A549 (cell line): ENCODE results near the gene PCDHA1. TPM values are rescaled to one million over a fixed set of nuclear protein-coding genes. Genes with fewer than 3 reads are reported as not detected.

Experiments used
- ATAC-seq, 2 experiments: fragments of 200-7000 bp in 1 of 2; fragments of >200 bp in 1 of 2; cut with Nextera tagmentation in 1 of 2; cut with Tn5 transposase in 1 of 2; 3 replicates each; pipeline versions ENCODE4 v1.8.0 to v1.9.1; 2018 to 2020; ENCODE audit warnings: mild to moderate bottlenecking in 1 of 2, moderate library complexity in 1 of 2
- CTCF ChIA-PET: fragments of 300-600 bp; sonication (Branson Sonifier 250); formaldehyde crosslinking; extraction: SDS; loops from one replicate; lab custom pipeline; 2021; ENCODE audit warnings: antibody characterized with exemption, inconsistent platforms; lab: Yijun Ruan, JAX
- POLR2A ChIA-PET: fragments of 350-600 bp; formaldehyde crosslinking; extraction: SDS; loops from one replicate; lab custom pipeline; 2021; ENCODE audit warnings: antibody characterized with exemption, inconsistent platforms; lab: Yijun Ruan, JAX
- DNase-seq, 2 experiments: peaks; one replicate each; pipeline versions ENCODE4 v3.0.0 to v3.0.0-alpha.2; 2011 to 2016; ENCODE audit warnings: low read depth in 1 of 2, low spot score in 1 of 2
- FAIRE-seq: peaks from 2 replicates; lab custom pipeline; 2011; peaks lifted over from hg19 to GRCh38; lab: Jason Lieb, UNC
- H3K27ac ChIP-seq, 2 experiments: fragments of >200 bp; sonication (Bioruptor Twin); formaldehyde crosslinking; 3 replicates each; pipeline ENCODE4 v1.5.1; 2016 to 2017
- H3K4me1 ChIP-seq: fragments of >200 bp; sonication (Bioruptor Twin); formaldehyde crosslinking; 3 replicates; pipeline ENCODE4 v1.6.1; 2016
- H3K4me2 ChIP-seq: fragments of >200 bp; sonication (Bioruptor Twin); formaldehyde crosslinking; 3 replicates; pipeline ENCODE4 v1.6.1; 2016
- H3K4me3 ChIP-seq: fragments of >200 bp; sonication (Bioruptor Twin); formaldehyde crosslinking; 3 replicates; pipeline ENCODE4 v1.5.1; 2016
- H3K9me3 ChIP-seq: fragments of >200 bp; sonication (Bioruptor Twin); formaldehyde crosslinking; 3 replicates; pipeline ENCODE4 v1.6.1; 2016
- CEBPB ChIP-seq, 2 experiments: fragments of >200 bp in 1 of 2; sonication (Bioruptor Twin) in 1 of 2; formaldehyde crosslinking in 1 of 2; IDR thresholded peaks; 2 replicates each; pipeline ENCODE4 v1.6.1; 2012 to 2016
- CHD2 ChIP-seq: fragments of 150-350 bp; IDR thresholded peaks from 2 replicates; pipeline ENCODE4 v1.6.1; 2014; ENCODE audit warnings: low read length; ENCODE audit not compliant: partially characterized antibody
- CHD4 ChIP-seq: fragments of 200-600 bp; sonication (generic); IDR thresholded peaks from 2 replicates; pipeline ENCODE4 v1.6.1; 2016; ENCODE audit warnings: antibody characterized with exemption, mild to moderate bottlenecking, borderline replicate concordance
- CTCF ChIP-seq: fragments of >200 bp; sonication (Bioruptor Twin); formaldehyde crosslinking; IDR thresholded peaks from 3 replicates; pipeline ENCODE4 v1.5.1; 2016
- ESRRA ChIP-seq: fragments of 150-350 bp; IDR thresholded peaks from 2 replicates; pipeline ENCODE4 v1.6.1; 2014; ENCODE audit warnings: mild to moderate bottlenecking, low read length, borderline replicate concordance
- FOSB ChIP-seq: fragments of 250-450 bp; sonication (Bioruptor Pico); IDR thresholded peaks from 2 replicates; pipeline ENCODE4 v1.5.0; 2020; ENCODE audit warnings: mild to moderate bottlenecking, moderate library complexity
- FOXS1 ChIP-seq: fragments of 250-450 bp; sonication (Bioruptor Pico); IDR thresholded peaks from 2 replicates; pipeline ENCODE4 v1.5.0; 2020; ENCODE audit warnings: mild to moderate bottlenecking, moderate library complexity
- GATA3 ChIP-seq: IDR thresholded peaks from 2 replicates; pipeline ENCODE4 v1.6.1; 2012; ENCODE audit warnings: borderline replicate concordance
- HEYL ChIP-seq: fragments of 250-450 bp; sonication (Bioruptor Pico); IDR thresholded peaks from 2 replicates; pipeline ENCODE4 v1.8.0; 2021; ENCODE audit warnings: mild to moderate bottlenecking, moderate library complexity
- HMGXB4 ChIP-seq: fragments of 250-450 bp; sonication (Bioruptor Pico); IDR thresholded peaks from 2 replicates; pipeline ENCODE4 v1.5.0; 2021; ENCODE audit warnings: mild to moderate bottlenecking, moderate library complexity, borderline replicate concordance
- JUNB ChIP-seq: fragments of >200 bp; sonication (Bioruptor Twin); formaldehyde crosslinking; IDR thresholded peaks from 2 replicates; pipeline ENCODE4 v1.6.1; 2016
- KDM1A ChIP-seq: fragments of 200-600 bp; sonication (generic); IDR thresholded peaks from 2 replicates; pipeline ENCODE4 v1.6.1; 2016; ENCODE audit warnings: low read depth, mild to moderate bottlenecking
- KDM5A ChIP-seq: fragments of 200-600 bp; sonication (generic); IDR thresholded peaks from 2 replicates; pipeline ENCODE4 v1.6.1; 2016; ENCODE audit warnings: antibody characterized with exemption, mild to moderate bottlenecking
- MAX ChIP-seq: IDR thresholded peaks from 2 replicates; pipeline ENCODE4 v1.6.1; 2012
- NFE2L2 ChIP-seq: fragments of 150-350 bp; conservative IDR thresholded peaks from 2 replicates; pipeline ENCODE4 v1.6.1; 2014; ENCODE audit warnings: low read length
- NPAS2 ChIP-seq: fragments of 250-450 bp; sonication (Bioruptor Pico); IDR thresholded peaks from 2 replicates; pipeline ENCODE4 v1.8.0; 2022; ENCODE audit warnings: mild to moderate bottlenecking, moderate library complexity, borderline replicate concordance
- POLR2AphosphoS2 ChIP-seq: conservative IDR thresholded peaks from 2 replicates; pipeline ENCODE4 v1.6.1; 2012; ENCODE audit warnings: low read length, improper control_type of control experiment, inconsistent platforms
- RAD21 ChIP-seq, 2 experiments: fragments of >200 bp in 1 of 2; sonication (Bioruptor Twin) in 1 of 2; formaldehyde crosslinking in 1 of 2; IDR thresholded peaks in 1 of 2; conservative IDR thresholded peaks in 1 of 2; 2 replicates in 1 of 2; 3 replicates in 1 of 2; pipeline ENCODE4 v1.6.1; 2012 to 2018; ENCODE audit warnings: inconsistent platforms in 1 of 2
- RARB ChIP-seq: fragments of 250-450 bp; sonication (Bioruptor Pico); IDR thresholded peaks from 2 replicates; pipeline ENCODE4 v1.8.0; 2021; ENCODE audit warnings: mild to moderate bottlenecking, moderate library complexity
- REST ChIP-seq: fragments of 200-600 bp; sonication (generic); IDR thresholded peaks from 2 replicates; pipeline ENCODE4 v1.6.1; 2016; ENCODE audit warnings: antibody characterized with exemption, mild to moderate bottlenecking, moderate library complexity
- SMC3 ChIP-seq: fragments of >200 bp; sonication (Bioruptor Twin); formaldehyde crosslinking; IDR thresholded peaks from 3 replicates; pipeline ENCODE4 v1.6.1; 2018; ENCODE audit warnings: inconsistent platforms
- USF2 ChIP-seq: fragments of 450-650 bp; IDR thresholded peaks from 2 replicates; pipeline ENCODE4 v1.6.1; 2014; ENCODE audit warnings: antibody characterized with exemption
- ZFP36 ChIP-seq: fragments of 450-650 bp; IDR thresholded peaks from 2 replicates; pipeline ENCODE4 v1.6.1; 2014; ENCODE audit warnings: borderline replicate concordance; ENCODE audit not compliant: partially characterized antibody
- WGBS: methylation state at CpG from one replicate; pipeline ENCODE4 v1.1.6; 2017; ENCODE audit errors: missing lambda C conversion rate; 5-methylcytosine and 5-hydroxymethylcytosine counted together
- polyA plus RNA-seq, 4 experiments: library from polyadenylated mRNA; depleted of rRNA in 3 of 4; stranded (reverse); fragments of >200 nt; fragmentation: RNase III in 1 of 4; extraction: RNeasy Plus Mini Kit Qiagen cat#74134 plus additional on column Dnase treatment in 1 of 4; gene quantifications; 2 replicates in 3 of 4; 3 replicates in 1 of 4; pipeline ENCODE4 v1.2.3, GENCODE V29; 2011 to 2017

The PCDHA1 gene
- polyA plus RNA-seq, 2 of the 4 experiments (the other 2 are of a cell fraction): 0.13 to 0.52 TPM

GRCh38 chr5:141040093-141040770 lies 254.3 kb downstream of the PCDHA1 start:
- Histone ChIP-seq H3K4me1 (peaks cover 8% of the 10 kb centered on the region; the same call in 1 of the 3 replicates), H3K9me3 (no peaks in the 10 kb centered on the region), H3K4me3 (peak overlapping the region; percentile 48), H3K4me2 (peak overlapping the region; percentile 78), H3K27ac (peak overlapping the region; percentile 56 to 72)
- WGBS: 4% methylated on average over 24 of the region's 24 CpGs
- DNase-seq: peak; percentile 75 to 76
- CTCF ChIA-PET: interaction anchor here (0.5 to 5.5 kb wide), 63 partner anchors 12 to 970 kb away, joined by 3 to 77 read pairs (median 5); partner anchors contain the start of genes PCDHA1, PCDHA11, PCDHA12 and PCDHA4
- FAIRE-seq: peak; percentile 54
- TF ChIP-seq RARB (CRISPR knock-in tag) (no peak), USF2 (no peak), SMC3 (peak; percentile 96), CTCF (peak; percentile 79), GATA3 (no peak), POLR2AphosphoS2 (no peak), ESRRA (no peak), FOSB (CRISPR knock-in tag) (no peak), CEBPB (IDR thresholded peaks at IDR 0.05) (no peak), NPAS2 (CRISPR knock-in tag) (no peak), KDM5A (peak; percentile 42; the same call in 1 of the 2 replicates), REST (no peak), CHD2 (no peak), MAX (no peak), NFE2L2 (no peak), RAD21 (conservative IDR thresholded peaks at IDR 0.05 in 1 of 2, IDR thresholded peaks at IDR 0.05 in 1 of 2) (peak; percentile 84 to 89), JUNB (no peak)
- TF ChIP-seq, all 56 proteins: peak for 4
- peak; percentile 83 to 88 for ATAC-seq
- POLR2A ChIA-PET: interaction anchor here (0.8 to 2.4 kb wide), 8 partner anchors 36 to 329 kb away, joined by 3 to 30 read pairs (median 4); partner anchors contain the start of genes PCDHA12, PCDHA5, PCDHAC1 and PCDHAC2

- H3K4me1 ChIP-seq: peaks cover 8% of the 10 kb centered on the region; the same call in 1 of the 3 replicates
- CTCF ChIA-PET: interaction anchor here (0.5 to 5.5 kb wide), 56 partner anchors 8 to 969 kb away, joined by 3 to 77 read pairs (median 5); partner anchors contain the start of genes PCDHA1, PCDHA11, PCDHA12 and PCDHA3
- H3K4me3 ChIP-seq: peak overlapping the region; percentile 48
- ATAC-seq: peak; percentile 90 to 92
- H3K27ac ChIP-seq: peak overlapping the region; percentile 56 to 72
- POLR2A ChIA-PET: interaction anchor here (1.0 to 2.4 kb wide), 6 partner anchors 37 to 330 kb away, joined by 4 to 30 read pairs (median 11); partner anchors contain the start of genes PCDHA12, PCDHA5 and PCDHAC1
- no peaks in the 10 kb centered on the region for H3K9me3 ChIP-seq
- WGBS: 2% methylated on average over 24 of the region's 25 CpGs
- peak overlapping the region; percentile 78 for H3K4me2 ChIP-seq
- DNase-seq: peak; percentile 89 to 96
- FAIRE-seq: peak; percentile 96
- TF ChIP-seq ZFP36 (no peak), CHD4 (no peak), HEYL (CRISPR knock-in tag) (0 out of 2 replicates have a peak, but pooled peaks have one; percentile 35), FOXS1 (CRISPR knock-in tag) (no peak), KDM1A (no peak), CTCF (peak; percentile 87), HMGXB4 (CRISPR knock-in tag) (no peak), ESRRA (no peak)
Measured at GRCh38 chr5:141040771-141041426, 255.0 kb downstream of the PCDHA1 start.
